Neural cell (in vitro differentiated cells): ENCODE measurements around the gene KCNE1.
"Not testable (repeated sequence)": the region's sequence is repeated elsewhere in the genome, so short reads cannot be mapped to it uniquely, and the experiment has no call there.

Experiments used
- EZH2 ChIP-seq: fragments of 200-600, 300-800 bp; shearing (Covaris generic), sonication (generic); IDR thresholded peaks from 2 replicates; pipeline ENCODE4 v1.6.1; 2014; ENCODE audit warnings: antibody characterized with exemption, low read length, borderline replicate concordance, mild to moderate bottlenecking; ENCODE audit not compliant: insufficient read depth, poor library complexity, severe bottlenecking
- TAF1 ChIP-seq: IDR thresholded peaks from 2 replicates; pipeline ENCODE4 v1.6.1; 2012; ENCODE audit warnings: low read depth
- TF ChIP-seq, protein P1 (sequence below): IDR thresholded peaks from 2 replicates; pipeline ENCODE4 v1.6.1; 2012; ENCODE audit warnings: borderline replicate concordance
- TF ChIP-seq, protein P2 (sequence below): fragments of 450-650 bp; IDR thresholded peaks from 2 replicates; pipeline ENCODE4 v1.5.1; 2014; ENCODE audit warnings: antibody characterized with exemption, mild to moderate bottlenecking, moderate library complexity; ENCODE audit not compliant: poor library complexity, severe bottlenecking

DNA sequence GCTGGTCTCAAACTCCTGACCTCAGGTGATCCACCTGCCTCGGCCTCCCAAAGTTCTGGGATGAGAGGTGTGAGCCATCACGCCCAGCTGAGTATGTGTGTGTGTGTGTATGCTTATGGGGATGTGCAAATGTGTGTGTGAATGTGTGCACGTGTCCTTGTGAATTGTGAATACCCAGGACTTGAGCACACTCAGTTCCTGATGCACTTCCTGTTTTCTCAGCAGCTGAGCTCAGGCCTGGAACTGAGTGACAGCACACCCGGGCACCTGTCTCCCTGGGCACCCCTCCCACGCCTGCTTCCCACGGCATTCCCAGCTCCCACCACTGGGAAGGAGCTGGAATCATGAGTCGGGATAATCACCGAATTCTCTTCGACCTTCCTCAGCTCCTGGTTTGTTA, 104.7 kb downstream of the KCNE1 start:
- not testable (repeated sequence) for TF ChIP-seq EZH2, TAF1
- TF ChIP-seq, protein P1, sequence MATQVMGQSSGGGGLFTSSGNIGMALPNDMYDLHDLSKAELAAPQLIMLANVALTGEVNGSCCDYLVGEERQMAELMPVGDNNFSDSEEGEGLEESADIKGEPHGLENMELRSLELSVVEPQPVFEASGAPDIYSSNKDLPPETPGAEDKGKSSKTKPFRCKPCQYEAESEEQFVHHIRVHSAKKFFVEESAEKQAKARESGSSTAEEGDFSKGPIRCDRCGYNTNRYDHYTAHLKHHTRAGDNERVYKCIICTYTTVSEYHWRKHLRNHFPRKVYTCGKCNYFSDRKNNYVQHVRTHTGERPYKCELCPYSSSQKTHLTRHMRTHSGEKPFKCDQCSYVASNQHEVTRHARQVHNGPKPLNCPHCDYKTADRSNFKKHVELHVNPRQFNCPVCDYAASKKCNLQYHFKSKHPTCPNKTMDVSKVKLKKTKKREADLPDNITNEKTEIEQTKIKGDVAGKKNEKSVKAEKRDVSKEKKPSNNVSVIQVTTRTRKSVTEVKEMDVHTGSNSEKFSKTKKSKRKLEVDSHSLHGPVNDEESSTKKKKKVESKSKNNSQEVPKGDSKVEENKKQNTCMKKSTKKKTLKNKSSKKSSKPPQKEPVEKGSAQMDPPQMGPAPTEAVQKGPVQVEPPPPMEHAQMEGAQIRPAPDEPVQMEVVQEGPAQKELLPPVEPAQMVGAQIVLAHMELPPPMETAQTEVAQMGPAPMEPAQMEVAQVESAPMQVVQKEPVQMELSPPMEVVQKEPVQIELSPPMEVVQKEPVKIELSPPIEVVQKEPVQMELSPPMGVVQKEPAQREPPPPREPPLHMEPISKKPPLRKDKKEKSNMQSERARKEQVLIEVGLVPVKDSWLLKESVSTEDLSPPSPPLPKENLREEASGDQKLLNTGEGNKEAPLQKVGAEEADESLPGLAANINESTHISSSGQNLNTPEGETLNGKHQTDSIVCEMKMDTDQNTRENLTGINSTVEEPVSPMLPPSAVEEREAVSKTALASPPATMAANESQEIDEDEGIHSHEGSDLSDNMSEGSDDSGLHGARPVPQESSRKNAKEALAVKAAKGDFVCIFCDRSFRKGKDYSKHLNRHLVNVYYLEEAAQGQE: not testable (repeated sequence)
- TF ChIP-seq, protein P2, sequence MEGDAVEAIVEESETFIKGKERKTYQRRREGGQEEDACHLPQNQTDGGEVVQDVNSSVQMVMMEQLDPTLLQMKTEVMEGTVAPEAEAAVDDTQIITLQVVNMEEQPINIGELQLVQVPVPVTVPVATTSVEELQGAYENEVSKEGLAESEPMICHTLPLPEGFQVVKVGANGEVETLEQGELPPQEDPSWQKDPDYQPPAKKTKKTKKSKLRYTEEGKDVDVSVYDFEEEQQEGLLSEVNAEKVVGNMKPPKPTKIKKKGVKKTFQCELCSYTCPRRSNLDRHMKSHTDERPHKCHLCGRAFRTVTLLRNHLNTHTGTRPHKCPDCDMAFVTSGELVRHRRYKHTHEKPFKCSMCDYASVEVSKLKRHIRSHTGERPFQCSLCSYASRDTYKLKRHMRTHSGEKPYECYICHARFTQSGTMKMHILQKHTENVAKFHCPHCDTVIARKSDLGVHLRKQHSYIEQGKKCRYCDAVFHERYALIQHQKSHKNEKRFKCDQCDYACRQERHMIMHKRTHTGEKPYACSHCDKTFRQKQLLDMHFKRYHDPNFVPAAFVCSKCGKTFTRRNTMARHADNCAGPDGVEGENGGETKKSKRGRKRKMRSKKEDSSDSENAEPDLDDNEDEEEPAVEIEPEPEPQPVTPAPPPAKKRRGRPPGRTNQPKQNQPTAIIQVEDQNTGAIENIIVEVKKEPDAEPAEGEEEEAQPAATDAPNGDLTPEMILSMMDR: not testable (repeated sequence)
